ENCODE results near the gene TMEM106C.

Gene TMEM106C

GRCh38 chr12:47995981-47996401 is 32.6 kb downstream of the TMEM106C start:
- DNase-seq (ENCODE audit: low spot score) = peak; percentile 53

- DNase-seq (ENCODE audit: low spot score) = no peak
Observed at GRCh38 chr12:47997321-47997720, 33.9 kb downstream of the TMEM106C start.

- DNase-seq (ENCODE audit: low spot score) = no peak
Observed at GRCh38 chr12:47999816-48000215, 36.4 kb downstream of the TMEM106C start.

GRCh38 chr12:48000878-48001504 is 37.6 kb downstream of the TMEM106C start:
- DNase-seq (ENCODE audit: low spot score) = peak; percentile 12

GRCh38 chr12:48001505-48002413 is 38.4 kb downstream of the TMEM106C start:
- no peak for DNase-seq (ENCODE audit: low spot score)

GRCh38 chr12:48002414-48002730 is 39.0 kb downstream of the TMEM106C start:
- DNase-seq (ENCODE audit: low spot score) = no peak

- DNase-seq (ENCODE audit: low spot score) = no peak
Observed at GRCh38 chr12:48002773-48003218, 39.4 kb downstream of the TMEM106C start.

GRCh38 chr12:48003226-48004052 is 40.0 kb downstream of the TMEM106C start:
- no peak for DNase-seq (ENCODE audit: low spot score)

- DNase-seq (ENCODE audit: low spot score) = no peak
Observed at GRCh38 chr12:48004053-48004941, 40.9 kb downstream of the TMEM106C start, which contains the start of gene COL2A1. Gene COL2A1 (minus strand): TSS chr12:48004476. CDS start chr12:48004321, 155 bp downstream.

- DNase-seq (ENCODE audit: low spot score) = no peak
Observed at GRCh38 chr12:48005001-48005749, 41.8 kb downstream of the TMEM106C start.

GRCh38 chr12:48005750-48006021 is 42.3 kb downstream of the TMEM106C start:
- DNase-seq (ENCODE audit: low spot score) = no peak

GRCh38 chr12:48007206-48007605 is 43.8 kb downstream of the TMEM106C start:
- no peak for DNase-seq (ENCODE audit: low spot score)

GRCh38 chr12:48008349-48008748 is 45.0 kb downstream of the TMEM106C start:
- DNase-seq (ENCODE audit: low spot score) = no peak

GRCh38 chr12:48008950-48009349 is 45.6 kb downstream of the TMEM106C start:
- no peak for DNase-seq (ENCODE audit: low spot score)

GRCh38 chr12:48009471-48009870 is 46.1 kb downstream of the TMEM106C start:
- DNase-seq (ENCODE audit: low spot score) = no peak

GRCh38 chr12:48010366-48010970 is 47.1 kb downstream of the TMEM106C start:
- no peak for DNase-seq (ENCODE audit: low spot score)

- no peak for DNase-seq (ENCODE audit: low spot score)
Observed at GRCh38 chr12:48012070-48012469, 48.7 kb downstream of the TMEM106C start.

GRCh38 chr12:48013287-48013686 is 49.9 kb downstream of the TMEM106C start:
- DNase-seq (ENCODE audit: low spot score) = no peak

GRCh38 chr12:48015129-48015528 is 51.7 kb downstream of the TMEM106C start:
- no peak for DNase-seq (ENCODE audit: low spot score)

- DNase-seq (ENCODE audit: low spot score) = no peak
Observed at GRCh38 chr12:48015954-48016353, 52.6 kb downstream of the TMEM106C start.
